ENCODE measurements around the gene BPGM.

Gene BPGM

DNA sequence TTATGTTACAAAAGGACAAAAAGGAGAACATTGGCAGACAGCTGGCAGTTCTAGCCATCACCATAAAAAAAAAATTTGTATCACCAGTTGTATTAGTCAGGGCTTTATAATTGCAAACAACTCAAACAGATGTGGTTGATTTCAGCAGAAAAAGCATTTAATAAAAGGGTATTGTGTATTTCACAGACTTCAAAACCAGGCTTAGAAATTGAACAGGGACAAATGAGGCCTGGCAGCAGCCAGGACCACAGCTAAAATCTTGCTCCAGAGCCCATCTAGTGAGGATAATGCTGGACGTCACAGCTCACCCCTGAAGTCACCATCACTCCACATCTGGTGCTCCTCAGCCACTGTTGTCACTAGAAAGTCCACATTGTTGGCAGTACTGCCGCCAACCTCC, 79.9 kb downstream of the BPGM start:
- Mint-ChIP-seq H3K27me3 (no peaks in the 10 kb centered on the region), H3K27ac (no peak overlapping the region), H3K4me1 (ENCODE audit: low read depth) (peaks cover 10% of the 10 kb centered on the region), H3K9me3 (no peaks in the 10 kb centered on the region), H3K36me3 (ENCODE audit: low read depth) (no peaks in the 10 kb centered on the region), H3K4me3 (no peak overlapping the region)

DNA sequence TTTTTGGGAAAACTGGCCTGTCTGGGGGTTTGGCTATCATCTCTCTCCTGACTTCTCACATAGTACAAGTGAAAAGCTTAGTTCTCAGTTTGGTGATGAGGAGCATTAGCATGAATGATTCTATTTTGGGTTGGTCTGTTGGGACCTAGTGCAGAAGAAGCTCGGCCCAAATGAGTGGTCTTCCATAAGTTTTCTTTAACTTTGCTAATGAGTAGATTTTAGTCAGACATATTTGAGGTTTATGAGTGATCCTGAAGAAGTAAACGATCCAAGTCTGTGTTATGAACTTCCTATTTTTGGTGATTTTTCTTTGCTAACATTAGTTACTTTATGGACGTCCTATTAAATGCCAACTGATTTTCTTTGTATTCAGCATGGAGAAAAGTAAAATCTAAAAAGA, 81.1 kb downstream of the BPGM start:
- H3K9me3 Mint-ChIP-seq: no peaks in the 10 kb centered on the region
- H3K4me1 Mint-ChIP-seq (ENCODE audit: low read depth): peaks cover 12% of the 10 kb centered on the region
- H3K27ac Mint-ChIP-seq: no peak overlapping the region
- no peaks in the 10 kb centered on the region for H3K27me3 Mint-ChIP-seq
- no peaks in the 10 kb centered on the region for H3K36me3 Mint-ChIP-seq (ENCODE audit: low read depth)
- no peak overlapping the region for H3K4me3 Mint-ChIP-seq

Data from stimulated activated naive CD8-positive, alpha-beta T cell treated with anti-CD3 and anti-CD28 coated beads, Interleukin-15, Interleukin-2, amounts not matched to agents 100 ng/mL and 50 ng/mL, for 24 hours (primary cell).